GM06990 (cell line): ENCODE measurements around the gene TLR9.

Experiments used
- DNase-seq: peaks from one replicate; pipeline ENCODE4 v3.0.0-alpha.2; 2011; ENCODE audit not compliant: insufficient read length; ENCODE audit errors: extremely low read depth
- H3K27me3 ChIP-seq: replicated peaks from 2 replicates; pipeline ENCODE4 v1.6.0; 2011; ENCODE audit warnings: low read length; ENCODE audit not compliant: control insufficient read depth, insufficient read depth
- H3K36me3 ChIP-seq: 2 replicates; pipeline ENCODE4 v1.5.1; 2011; ENCODE audit warnings: low read length; ENCODE audit not compliant: control insufficient read depth, insufficient read depth
- H3K4me3 ChIP-seq: replicated peaks from 2 replicates; pipeline ENCODE4 v1.5.1; 2011; ENCODE audit warnings: low read depth, mild to moderate bottlenecking, control low read depth, low read length
- TF ChIP-seq, protein P1 (sequence below): IDR thresholded peaks from 2 replicates; pipeline ENCODE4 v1.5.1; 2011; ENCODE audit warnings: low read length, control low read depth, mild to moderate bottlenecking, inconsistent platforms; ENCODE audit not compliant: insufficient read depth, poor library complexity, severe bottlenecking

The TLR9 gene

DNA sequence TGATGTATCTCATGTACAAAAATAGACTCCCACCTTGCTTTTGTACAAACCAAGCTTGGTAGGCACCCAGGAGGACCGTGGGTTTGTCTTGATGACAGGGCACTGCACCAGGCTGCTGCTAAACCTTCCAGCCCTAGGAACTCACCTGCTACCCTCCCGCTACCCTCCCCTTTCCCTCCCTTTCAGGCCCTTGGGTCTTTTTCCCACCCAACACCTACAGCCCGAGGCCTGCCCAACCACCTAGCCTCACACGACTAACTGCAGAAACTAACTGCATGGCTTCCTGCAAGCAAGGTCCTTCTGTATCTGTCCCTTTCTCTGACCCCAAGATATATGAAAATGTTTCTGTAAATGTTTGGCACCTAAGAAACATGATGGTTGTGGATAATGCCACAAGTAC is 31.2 kb upstream of the TLR9 start:
- peaks cover 35% of the 10 kb centered on the region for H3K36me3 ChIP-seq

DNA sequence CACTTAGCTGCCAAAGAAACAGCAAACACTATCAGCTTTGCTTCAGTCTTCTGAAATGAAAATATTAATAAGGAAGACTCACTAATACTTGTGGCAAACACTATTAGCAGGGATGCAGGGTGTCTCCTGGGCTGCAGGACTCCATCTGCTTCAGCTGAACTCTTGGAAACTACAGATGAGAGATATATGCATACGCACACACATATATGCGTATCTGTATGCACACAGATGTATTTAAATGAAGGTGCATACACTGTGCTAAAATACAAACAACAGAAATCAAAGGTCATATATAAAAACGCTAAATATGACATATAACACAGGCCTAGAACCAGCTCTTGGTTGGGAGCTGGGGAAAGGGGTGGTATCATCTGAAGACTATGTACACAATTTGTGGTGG is 30.7 kb upstream of the TLR9 start:
- TF ChIP-seq, protein P1, sequence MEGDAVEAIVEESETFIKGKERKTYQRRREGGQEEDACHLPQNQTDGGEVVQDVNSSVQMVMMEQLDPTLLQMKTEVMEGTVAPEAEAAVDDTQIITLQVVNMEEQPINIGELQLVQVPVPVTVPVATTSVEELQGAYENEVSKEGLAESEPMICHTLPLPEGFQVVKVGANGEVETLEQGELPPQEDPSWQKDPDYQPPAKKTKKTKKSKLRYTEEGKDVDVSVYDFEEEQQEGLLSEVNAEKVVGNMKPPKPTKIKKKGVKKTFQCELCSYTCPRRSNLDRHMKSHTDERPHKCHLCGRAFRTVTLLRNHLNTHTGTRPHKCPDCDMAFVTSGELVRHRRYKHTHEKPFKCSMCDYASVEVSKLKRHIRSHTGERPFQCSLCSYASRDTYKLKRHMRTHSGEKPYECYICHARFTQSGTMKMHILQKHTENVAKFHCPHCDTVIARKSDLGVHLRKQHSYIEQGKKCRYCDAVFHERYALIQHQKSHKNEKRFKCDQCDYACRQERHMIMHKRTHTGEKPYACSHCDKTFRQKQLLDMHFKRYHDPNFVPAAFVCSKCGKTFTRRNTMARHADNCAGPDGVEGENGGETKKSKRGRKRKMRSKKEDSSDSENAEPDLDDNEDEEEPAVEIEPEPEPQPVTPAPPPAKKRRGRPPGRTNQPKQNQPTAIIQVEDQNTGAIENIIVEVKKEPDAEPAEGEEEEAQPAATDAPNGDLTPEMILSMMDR, result no peak
- peaks cover 35% of the 10 kb centered on the region for H3K36me3 ChIP-seq
- no peak for DNase-seq
- H3K4me3 ChIP-seq, result no peak overlapping the region
- H3K27me3 ChIP-seq, result no peaks in the 10 kb centered on the region

More for the DNA sequence above, 31.2 kb upstream of the TLR9 start:
- no peaks in the 10 kb centered on the region for H3K27me3 ChIP-seq
- H3K4me3 ChIP-seq, result no peak overlapping the region
- TF ChIP-seq, protein P1, result no peak
- no peak for DNase-seq

DNA sequence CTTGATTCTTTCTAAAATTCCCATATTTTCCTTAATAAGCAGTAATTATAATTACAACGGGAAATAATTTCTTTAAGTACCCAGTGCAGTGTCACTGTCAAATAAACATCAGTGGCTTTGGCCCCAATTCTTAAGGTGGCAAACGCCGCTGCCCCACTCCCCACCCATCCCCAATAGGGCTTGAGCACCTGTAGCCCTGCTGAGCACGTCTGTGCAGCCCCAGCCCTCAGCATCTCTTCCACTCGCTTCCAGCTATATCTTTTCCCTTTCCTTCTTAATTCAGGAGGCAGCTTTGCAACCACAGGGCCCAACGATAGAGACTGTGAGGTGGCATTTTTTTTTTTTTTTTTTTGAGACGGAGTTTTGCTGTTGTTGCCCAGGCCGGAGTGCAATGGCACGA is 29.2 kb upstream of the TLR9 start:
- H3K27me3 ChIP-seq, result no peaks in the 10 kb centered on the region
- H3K4me3 ChIP-seq, result no peak overlapping the region
- TF ChIP-seq, protein P1, result no peak
- no peak for DNase-seq
- peaks cover 38% of the 10 kb centered on the region for H3K36me3 ChIP-seq

DNA sequence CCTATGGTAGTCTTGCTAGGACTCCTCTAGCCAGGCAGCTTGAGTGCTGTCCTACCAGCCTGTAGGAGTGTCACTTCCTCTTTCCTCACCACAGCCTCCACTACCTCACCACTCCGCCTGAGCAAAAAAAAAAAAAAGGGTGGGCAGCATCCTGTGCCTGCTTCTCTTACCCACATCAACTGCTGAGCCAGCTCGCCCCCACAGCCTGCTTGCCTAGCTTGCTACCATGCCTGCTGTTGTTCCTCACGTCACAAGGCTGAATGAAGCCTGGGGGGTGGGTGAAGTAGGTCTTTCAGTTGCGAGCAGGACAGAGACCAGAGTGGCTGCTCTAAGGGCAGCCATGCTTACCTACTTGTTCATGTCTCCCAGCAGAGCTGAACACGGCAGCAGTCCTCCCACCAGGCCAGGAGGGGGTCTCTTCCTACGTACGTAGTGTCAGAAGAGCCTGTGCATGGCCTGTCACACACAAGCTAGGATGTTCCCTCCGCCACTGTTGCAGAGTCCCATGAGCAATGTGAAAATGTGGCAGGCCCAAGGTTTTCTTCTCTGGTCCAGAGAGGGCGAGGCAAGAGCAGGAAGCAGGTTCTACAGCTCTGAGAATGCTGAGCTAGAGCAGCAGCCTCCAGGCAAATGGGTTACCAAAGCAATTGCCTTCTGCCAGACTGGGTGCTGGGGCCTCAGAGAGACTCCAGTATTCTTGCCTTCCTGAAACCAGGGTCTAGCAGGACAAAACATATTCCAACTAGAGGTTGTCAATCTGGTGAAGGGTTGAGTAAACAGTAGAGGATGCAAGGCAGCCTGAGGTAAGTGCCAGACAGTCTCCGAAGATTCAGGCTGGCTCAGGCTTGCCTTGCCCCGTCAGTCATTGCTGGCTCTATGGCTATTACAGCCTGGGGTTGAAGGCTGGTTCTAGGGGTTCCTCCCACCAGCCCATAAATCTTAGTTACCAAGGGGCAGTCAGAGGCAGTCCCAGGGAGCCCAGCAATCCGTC is 28.2 kb upstream of the TLR9 start:
- peak; percentile 82 for DNase-seq
- TF ChIP-seq, protein P1, result no peak
- Histone ChIP-seq H3K36me3 (peaks cover 40% of the 10 kb centered on the region), H3K4me3 (no peak overlapping the region), H3K27me3 (no peaks in the 10 kb centered on the region)

DNA sequence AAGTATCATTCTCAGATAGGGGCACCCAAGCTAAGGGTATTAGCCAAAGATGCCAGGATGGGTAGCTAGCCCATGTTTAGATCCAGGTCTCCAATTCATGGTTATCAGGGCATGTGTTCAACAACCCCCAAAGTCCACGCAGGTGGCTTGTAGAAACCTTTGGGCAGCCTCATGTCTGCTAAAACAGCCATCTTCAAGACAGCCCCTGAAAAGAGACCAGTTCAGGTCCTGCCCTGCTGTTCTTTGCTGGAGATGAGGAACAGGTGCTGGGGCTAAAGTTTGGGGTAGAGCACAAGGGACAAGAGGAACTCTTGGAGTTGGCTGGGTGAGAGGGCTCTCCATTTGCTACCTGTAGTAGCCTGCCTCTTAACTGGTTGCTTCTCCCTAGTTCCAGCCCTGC is 24.7 kb upstream of the TLR9 start:
- Histone ChIP-seq H3K27me3 (no peaks in the 10 kb centered on the region), H3K36me3 (peaks cover 20% of the 10 kb centered on the region), H3K4me3 (no peak overlapping the region)
- no peak for DNase-seq
- TF ChIP-seq, protein P1, result no peak

DNA sequence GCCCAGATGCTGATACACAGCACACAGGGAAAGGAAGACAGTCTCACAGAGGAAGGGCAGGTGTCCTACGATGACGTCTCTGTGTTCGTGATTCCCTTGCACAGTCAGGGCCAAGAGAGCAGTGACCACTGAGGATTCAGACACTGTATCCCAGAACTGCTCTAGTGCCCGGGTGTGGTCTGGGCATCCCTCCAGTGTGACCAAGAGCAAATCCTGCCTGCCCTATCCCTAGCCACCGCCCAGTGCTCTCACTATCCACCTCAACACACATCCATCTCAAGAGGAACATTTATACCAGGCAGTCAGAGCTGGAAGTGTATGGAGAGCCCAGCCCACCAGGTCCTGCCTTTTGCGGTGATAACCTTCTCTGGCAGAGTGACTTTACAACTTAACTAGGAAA is 24.2 kb upstream of the TLR9 start:
- no peaks in the 10 kb centered on the region for H3K27me3 ChIP-seq
- peaks cover 20% of the 10 kb centered on the region for H3K36me3 ChIP-seq
- TF ChIP-seq, protein P1, result no peak
- DNase-seq, result no peak
- no peak overlapping the region for H3K4me3 ChIP-seq
